ENCODE results near the gene SLC13A5.
"Not testable (repeated sequence)": the region's sequence is repeated elsewhere in the genome, so short reads cannot be mapped to it uniquely, and the experiment has no call there.

The SLC13A5 gene

DNA sequence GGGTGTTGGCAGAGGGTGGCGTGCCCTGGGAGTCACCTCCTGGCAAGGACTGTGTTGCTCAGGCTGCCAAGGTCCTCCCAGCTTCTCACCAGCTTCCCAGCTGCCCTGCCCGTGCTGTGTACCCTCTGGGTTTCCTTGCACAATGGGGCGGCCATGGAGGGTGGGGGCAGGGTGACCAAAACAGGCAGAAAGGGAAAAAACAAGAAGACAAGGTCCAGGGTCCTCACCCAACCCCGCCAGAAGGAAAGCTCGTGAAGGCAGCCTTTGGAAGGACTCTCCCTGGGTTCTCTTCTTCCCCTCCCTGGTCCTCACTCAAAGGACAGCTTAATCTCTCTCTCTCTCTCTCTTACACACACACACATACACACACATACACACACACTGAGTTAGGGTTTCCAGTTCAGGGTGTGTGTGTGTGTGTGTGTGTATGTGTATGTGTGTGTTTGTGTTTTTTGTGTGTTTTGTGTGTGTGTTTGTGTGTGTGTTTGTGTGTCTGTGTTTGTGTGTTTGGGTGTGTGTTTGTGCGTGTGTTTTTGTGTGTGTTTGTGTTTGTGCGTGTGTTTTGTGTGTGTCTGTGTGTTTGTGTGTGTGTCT, 2.0 kb downstream of the SLC13A5 start:
- no peak for DNase-seq (ENCODE audit: low read depth)

DNA sequence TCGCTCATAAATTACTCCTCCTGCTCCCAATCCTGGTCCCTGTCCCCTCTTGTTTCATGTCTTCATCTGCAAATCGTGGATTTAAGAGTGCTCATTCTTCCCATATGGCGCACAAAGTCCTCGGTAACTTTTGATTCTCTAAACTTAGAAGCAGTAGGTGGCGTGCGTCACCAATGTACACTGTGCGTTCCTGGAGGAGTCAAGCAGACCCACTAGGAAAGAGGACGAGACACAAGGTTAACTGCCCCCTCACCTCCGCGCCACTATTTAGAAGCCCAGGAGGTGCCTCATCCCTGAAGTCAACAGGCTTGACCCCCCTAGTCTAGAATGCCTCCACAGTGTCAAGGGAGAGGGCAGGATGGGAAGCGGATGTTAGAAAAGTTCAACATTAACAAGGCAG, 2.9 kb downstream of the SLC13A5 start:
- no peak for DNase-seq (ENCODE audit: low read depth)

DNA sequence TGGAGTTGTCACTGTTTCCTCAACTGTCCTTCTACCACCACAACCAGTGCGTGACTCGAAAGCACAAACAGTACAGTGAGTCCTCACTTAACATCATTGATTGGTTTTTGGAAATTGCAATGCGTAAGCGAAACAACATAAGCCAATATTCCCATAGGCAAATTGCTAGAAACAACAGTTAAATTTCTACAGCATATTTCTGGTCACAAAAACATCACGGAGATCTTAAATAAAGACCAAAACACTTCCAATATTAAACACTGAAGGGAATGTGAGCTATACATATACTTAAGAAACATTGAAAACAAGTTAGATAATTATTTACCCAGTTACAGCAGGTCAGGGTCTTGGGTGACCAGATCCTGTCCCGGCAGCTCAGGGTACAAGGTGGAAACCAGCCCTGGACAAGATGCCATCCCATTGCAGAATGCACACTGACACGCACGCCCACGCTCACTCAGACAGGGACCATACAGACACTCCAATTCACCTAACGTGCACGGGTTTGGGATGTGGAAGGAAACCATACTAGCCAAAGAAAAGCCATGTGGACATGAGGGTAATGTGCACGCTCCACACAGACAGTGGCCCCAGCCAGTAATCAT, 4.7 kb downstream of the SLC13A5 start:
- DNase-seq (ENCODE audit: low read depth), result no peak

DNA sequence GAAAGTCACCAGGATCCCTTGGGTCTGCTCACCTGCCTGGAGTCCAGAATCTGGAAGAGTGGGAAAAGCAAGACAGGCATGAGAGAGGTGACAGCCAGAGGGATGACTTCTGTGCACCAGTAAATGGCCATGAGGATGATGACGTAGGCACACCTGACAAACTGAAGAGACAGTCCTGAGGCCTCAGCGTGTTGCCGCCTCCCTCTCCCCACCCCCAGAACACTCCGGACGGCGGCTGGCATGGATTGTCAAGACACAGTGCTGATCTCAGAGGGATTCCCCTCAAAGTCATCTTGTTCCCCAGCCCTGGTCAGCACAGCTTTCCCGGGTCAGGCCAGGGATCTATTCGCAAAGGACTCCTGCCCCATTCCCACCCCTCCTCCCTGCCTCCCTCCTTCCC, 6.2 kb downstream of the SLC13A5 start:
- no peak for DNase-seq (ENCODE audit: low read depth)

GRCh38 chr17:6706499-6706898, 6.7 kb downstream of the SLC13A5 start:
- no peak for DNase-seq (ENCODE audit: low read depth)

DNA sequence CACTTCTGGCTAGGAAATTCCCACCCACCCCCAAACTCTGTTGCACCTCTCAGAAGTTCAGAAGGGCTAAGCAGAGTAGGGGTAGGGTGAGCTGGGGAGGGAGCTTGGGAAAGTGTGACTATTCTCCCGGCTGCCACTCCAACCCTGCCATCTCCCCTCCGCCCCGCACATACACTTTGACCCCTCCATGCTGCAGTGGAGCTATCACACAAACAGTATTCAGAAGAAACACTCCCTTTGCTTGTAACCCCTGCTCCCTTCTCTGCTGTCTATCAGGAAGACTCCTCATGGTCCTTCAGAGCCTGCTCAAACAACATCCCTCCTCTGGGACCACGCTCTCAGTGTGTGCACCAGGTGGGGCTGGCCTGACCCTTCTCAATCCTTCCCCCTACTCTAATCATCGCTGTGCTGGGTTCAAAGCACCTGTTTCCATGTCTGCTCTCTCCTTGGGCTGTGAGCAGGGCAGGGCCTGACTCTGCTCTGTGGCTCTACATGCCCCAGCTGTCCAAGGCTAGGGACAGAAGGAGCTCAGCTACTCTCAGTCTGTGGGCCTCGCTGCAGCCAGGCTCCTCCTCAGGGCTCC, 8.6 kb downstream of the SLC13A5 start:
- DNase-seq (ENCODE audit: low read depth), result no peak

DNA sequence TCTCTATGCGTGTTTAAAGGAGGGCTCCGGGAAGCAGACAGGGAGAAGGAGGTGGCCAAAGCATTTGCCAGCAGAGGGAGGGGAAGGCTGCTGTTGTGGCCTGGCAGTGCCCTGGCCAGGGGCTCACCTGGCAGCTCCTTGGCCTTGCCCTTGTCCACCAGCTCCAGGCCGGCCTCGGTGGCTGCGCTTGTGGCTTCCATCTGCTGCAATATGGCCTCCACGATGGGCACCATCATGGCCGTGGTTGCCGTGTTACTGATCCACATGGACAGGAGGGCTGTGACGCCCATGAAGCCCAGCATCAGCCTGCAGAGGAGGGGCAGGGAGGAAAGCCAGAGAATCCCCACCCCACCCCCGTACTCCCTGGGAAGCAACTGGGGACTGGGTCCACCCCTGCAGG, 9.4 kb downstream of the SLC13A5 start:
- DNase-seq (ENCODE audit: low read depth), result no peak

DNA sequence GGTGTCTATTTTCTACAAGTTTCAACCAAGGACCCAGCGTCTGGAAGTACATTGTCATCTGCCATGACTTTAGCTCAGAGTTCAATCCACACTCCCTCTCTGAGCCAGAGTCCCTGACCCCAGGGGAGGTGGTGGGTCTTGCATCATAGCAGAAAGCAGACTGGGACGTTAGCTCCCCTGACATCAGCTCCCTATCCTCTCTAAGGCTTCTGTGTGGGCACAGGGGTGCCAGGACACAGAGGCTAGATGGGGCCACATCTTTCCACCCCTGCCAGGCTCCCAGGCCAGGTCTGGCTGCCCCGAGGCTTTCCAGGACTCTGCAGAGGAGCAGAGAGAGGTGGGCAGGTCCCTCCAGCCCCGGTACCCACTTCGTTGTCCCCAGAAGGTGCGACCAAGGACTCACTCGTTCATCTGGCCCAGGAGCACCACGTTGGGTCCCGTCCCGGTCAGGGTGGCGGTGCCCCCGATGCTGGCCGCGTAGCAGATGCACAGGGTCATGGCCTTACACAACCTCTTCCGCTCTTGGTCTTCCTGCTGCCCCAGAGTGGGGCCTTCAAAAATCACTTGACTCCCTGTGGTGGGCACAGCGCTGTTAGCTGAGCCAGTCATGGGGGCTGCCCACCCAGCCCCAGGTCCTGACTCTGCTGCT, 10.5 kb downstream of the SLC13A5 start:
- no peak for DNase-seq (ENCODE audit: low read depth)

GRCh38 chr17:6701719-6702118, 11.4 kb downstream of the SLC13A5 start:
- no peak for DNase-seq (ENCODE audit: low read depth)

DNA sequence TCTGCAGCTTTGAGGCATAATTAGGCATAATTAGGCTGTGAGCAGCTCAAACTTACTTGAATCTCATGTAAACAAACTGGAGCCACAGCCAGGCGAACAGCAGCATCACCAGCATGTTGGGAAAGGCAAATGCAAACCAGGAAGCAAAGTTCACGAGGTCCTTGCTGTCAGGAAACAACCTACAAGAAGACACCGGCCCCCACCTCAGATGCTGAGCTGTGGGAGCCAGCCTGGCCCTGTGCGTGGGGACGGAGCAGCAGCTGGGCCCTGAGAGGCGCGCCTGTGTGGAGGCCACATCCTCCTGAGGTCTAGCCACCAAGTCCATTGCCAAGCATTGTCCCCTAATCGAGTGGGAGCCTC, 12.2 kb downstream of the SLC13A5 start:
- DNase-seq (ENCODE audit: low read depth), result no peak

DNA sequence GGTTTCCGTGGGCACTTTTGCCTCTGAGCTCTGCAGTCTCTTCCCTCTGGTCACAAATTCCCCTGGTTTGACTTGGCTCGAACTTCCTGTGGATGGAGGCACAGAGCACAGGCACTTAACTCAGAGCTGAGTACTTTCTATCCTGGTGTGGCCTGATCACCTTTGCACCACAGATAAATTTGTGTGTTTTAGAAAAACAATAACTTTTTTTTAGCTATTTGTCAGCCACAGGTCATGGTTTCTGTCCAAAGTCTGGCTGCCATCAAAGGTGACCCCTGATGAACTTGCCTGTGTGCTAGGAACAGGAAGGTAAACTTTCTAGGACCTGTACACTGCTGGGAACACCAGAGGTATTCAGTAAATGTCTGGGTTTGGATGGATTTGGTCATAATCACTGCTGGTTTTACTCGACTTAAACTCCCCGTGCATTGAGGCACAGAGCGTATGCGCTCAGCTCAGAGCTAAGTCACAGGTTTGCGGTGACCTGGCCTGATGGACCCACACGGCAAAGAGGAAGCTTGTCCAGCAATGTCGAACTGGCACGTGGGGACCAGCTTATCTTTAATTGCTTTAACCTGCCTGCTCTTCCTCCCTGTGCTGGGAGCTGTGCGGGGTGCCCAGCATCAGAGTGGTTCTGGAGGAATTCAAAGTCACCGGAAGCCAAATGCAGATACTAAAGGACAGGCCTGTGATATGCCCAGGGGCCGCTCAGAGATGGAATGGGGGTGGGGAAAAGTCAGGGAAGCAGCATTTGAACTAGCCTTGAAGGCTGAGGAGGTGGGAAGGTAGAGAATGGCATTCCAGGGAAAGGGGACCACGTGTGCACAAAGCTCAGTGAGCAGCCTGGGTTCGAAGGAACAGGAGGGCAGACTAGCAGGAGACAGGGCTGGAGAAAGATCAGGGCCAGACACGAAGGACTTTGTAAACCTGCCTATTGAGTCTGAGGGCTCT, 12.9 kb downstream of the SLC13A5 start:
- DNase-seq (ENCODE audit: low read depth), result no peak

DNA sequence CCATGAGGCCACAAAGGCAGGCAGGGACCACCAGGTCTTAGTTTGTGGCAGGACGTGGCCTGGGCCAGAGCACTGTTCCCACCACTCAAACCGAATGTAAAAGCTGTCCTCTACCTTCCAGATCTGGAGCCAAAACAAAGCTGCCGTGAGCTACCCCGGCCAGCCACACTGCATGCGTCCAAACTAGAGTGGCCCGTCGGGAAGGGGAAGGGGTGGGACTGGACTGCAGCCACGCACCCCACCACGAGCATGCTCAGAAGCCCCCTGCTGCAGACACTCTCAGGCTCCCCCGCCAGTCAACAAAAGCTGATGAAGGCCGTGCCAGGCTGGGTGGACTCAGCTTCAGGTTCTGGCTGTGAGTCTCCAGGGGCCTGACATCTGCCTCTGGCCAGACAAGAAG, 15.2 kb downstream of the SLC13A5 start:
- DNase-seq (ENCODE audit: low read depth), result no peak

GRCh38 chr17:6696906-6697305, 16.3 kb downstream of the SLC13A5 start:
- DNase-seq (ENCODE audit: low read depth), result no peak

GRCh38 chr17:6695565-6695964, 17.6 kb downstream of the SLC13A5 start:
- no peak for DNase-seq (ENCODE audit: low read depth)

DNA sequence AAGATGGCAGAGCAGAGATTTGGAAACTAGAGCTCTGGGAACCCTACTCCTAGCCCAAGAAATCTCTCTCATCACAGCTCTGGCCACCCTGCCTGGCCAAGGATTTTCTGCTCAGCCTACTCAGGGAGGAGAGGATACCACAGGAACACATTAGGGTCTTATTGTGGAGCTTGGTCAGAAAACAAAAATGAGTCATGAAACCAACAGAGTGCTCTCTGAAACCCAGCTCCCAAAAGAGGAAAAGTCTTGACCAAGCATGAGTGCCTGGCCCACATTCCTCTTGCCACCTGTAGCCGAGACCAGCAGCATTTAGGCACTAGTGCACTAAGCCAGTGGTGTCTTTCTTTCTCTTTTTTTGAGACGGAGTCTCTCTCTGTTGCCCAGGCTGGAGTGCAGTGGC, 18.1 kb downstream of the SLC13A5 start:
- DNase-seq (ENCODE audit: low read depth), result no peak

GRCh38 chr17:6691958-6692357, 21.2 kb downstream of the SLC13A5 start:
- DNase-seq (ENCODE audit: low read depth), result not testable (repeated sequence)

DNA sequence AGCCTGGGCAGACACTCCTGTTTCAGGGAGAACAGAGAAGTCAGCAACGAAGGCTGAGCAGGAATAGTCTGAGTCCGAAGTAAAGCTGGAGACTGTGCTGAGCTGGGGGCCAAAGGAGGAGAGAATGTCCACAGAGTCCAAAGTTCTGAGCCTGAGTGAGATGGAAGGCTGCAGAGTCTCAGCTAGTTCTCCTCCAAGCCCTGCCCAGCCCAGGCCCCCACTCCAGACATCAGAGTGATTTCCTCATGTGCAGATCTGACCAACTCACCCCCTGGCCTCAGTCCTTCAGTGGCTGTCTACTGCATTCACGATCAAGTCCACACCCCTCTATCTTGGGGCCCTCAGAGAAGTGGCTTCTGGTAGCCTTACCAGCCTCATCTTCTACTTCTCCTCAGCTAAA, 21.6 kb downstream of the SLC13A5 start:
- no peak for DNase-seq (ENCODE audit: low read depth)

DNA sequence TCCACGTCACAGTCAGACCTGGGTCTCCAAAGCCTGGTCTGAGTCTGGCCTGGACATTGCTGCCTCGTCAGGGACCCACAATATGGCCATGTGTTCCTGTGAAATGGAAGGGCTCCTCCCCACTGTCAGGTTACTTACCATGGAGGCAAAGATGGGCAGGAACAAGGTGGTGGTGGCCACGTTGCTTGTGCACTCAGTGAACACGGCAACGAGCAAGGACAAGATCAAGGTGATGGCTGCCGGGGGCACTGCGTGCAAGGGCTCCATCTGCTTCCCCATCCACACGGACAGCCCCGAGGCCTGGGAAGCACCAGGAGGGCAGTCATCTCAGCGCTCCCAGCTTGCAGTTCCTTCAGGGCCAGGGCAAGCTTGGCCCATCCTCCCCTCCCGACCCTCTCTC, 22.5 kb downstream of the SLC13A5 start:
- no peak for DNase-seq (ENCODE audit: low read depth)

- DNase-seq (ENCODE audit: low read depth), result no peak
These were observed 24.2 kb downstream of the SLC13A5 start for GRCh38 chr17:6688944-6689343.

DNA sequence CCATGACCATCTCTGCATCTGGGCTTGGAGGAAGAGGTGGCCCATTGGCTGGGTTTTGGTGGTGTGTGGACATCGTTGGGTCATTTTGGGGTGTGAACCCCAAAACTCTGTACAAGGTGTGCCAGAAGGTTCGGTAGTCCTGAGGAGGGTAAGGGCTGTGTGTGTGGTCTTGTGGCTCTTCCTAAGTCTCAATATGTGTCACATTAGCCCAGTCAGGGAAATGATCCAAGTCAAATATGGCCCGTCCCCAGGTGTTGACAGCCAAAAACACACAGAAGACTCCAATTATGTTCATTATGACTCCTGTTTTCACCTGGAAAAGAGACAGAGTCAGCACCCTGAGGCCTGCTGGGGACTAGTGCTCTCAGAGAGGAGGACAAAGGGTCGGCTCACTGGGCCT, 27.1 kb downstream of the SLC13A5 start:
- no peak for DNase-seq (ENCODE audit: low read depth)

- no peak for DNase-seq (ENCODE audit: low read depth)
These were observed 28.0 kb downstream of the SLC13A5 start for GRCh38 chr17:6684881-6685767.

DNA sequence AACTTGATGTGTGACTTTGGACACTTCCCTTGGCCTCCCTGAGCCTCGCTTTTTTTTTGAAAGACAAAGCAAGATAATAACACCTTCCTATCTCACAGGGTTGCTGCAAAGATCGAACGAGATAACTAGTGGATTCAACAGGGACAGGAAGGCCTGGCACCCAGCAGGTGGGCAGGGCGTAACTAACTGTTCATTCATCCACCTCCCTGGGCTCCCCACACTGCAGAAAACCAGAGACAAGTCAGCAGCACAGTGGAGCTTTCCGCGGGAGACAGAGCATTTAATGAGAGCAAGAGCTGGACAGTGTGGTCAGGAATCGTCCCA, 28.7 kb downstream of the SLC13A5 start:
- DNase-seq (ENCODE audit: low read depth), result no peak
